B cell (primary cell): Measurements from ENCODE around the gene TEX19. TPM values are rescaled to one million over a fixed set of nuclear protein-coding genes. Genes with fewer than 3 reads are reported as not detected.

Experiments used
- ATAC-seq: fragments of 200-7000 bp; cut with Tn5 transposase; one replicate; pipeline ENCODE4 v1.10.0; 2021; ENCODE audit warnings: low read depth, mild to moderate bottlenecking, moderate number of reproducible peaks, moderate library complexity
- CTCF ChIA-PET: fragments of 350-600 bp; sonication (Branson Sonifier 250); formaldehyde crosslinking; loops from one replicate; lab custom pipeline; 2021; ENCODE audit warnings: antibody characterized with exemption, inconsistent platforms; lab: Charles Lee
- POLR2A ChIA-PET: fragments of 350-600 bp; sonication (Branson Sonifier 250); formaldehyde crosslinking; loops from one replicate; lab custom pipeline; 2021; ENCODE audit warnings: antibody characterized with exemption; lab: Charles Lee
- DNase-seq: peaks from one replicate; pipeline ENCODE4 v3.0.0; 2013
- H2AFZ ChIP-seq: 2 replicates; pipeline ENCODE4 v1.6.1; 2012; ENCODE audit warnings: mild to moderate bottlenecking, low read depth, low read length; ENCODE audit not compliant: insufficient read depth, poor library complexity, severe bottlenecking
- H3K27ac ChIP-seq, 2 donors: 1 replicate in 1 of 2; 2 replicates in 1 of 2; pipeline ENCODE4 v1.5.1; 2012 to 2013; ENCODE audit warnings: low read length in 2 of 2, mild to moderate bottlenecking in 2 of 2, moderate library complexity in 1 of 2
- H3K27me3 ChIP-seq, 4 experiments: fragments of 200-600 bp in 1 of 4; sonication (generic) in 1 of 4; replicated peaks in 1 of 4; 1 replicate in 2 of 4; 2 replicates in 2 of 4; pipeline versions ENCODE4 v1.6.1 to v1.7.0; 2013 to 2016; ENCODE audit warnings: low read length in 3 of 4, mild to moderate bottlenecking in 2 of 4, mixed read lengths in 1 of 4, moderate library complexity in 1 of 4; ENCODE audit not compliant: insufficient read depth in 4 of 4, control insufficient read depth in 3 of 4; ENCODE audit errors: control extremely low read depth in 1 of 4
- H3K36me3 ChIP-seq, 2 experiments: replicated peaks in 1 of 2; 1 replicate in 1 of 2; 2 replicates in 1 of 2; pipeline versions ENCODE4 v1.6.1 to v1.7.1; 2013; ENCODE audit warnings: low read length in 1 of 2; ENCODE audit not compliant: insufficient read depth in 2 of 2, control insufficient read depth in 1 of 2; ENCODE audit errors: control extremely low read depth in 1 of 2, extremely low read depth in 1 of 2
- H3K4me1 ChIP-seq, 2 donors: fragments of 200-600 bp in 1 of 2; sonication (generic) in 1 of 2; 1 replicate in 1 of 2; 2 replicates in 1 of 2; pipeline versions ENCODE4 v1.5.1 to v1.6.1; 2013 to 2017; ENCODE audit warnings: low read length in 2 of 2; ENCODE audit not compliant: control insufficient read depth in 2 of 2, insufficient read depth in 2 of 2
- H3K4me2 ChIP-seq: replicated peaks from 2 replicates; pipeline ENCODE3; 2012; ENCODE audit warnings: mild to moderate bottlenecking, low read depth, low read length; ENCODE audit not compliant: poor library complexity, severe bottlenecking
- H3K4me3 ChIP-seq, 5 experiments: fragments of 200-600 bp in 1 of 5; sonication (generic) in 1 of 5; 1 replicate in 3 of 5; 2 replicates in 2 of 5; pipeline versions ENCODE4 v1.5.1 to v1.7.0; 2011 to 2016; ENCODE audit warnings: low read length in 4 of 5, mild to moderate bottlenecking in 4 of 5, low read depth in 2 of 5, control low read depth in 1 of 5, moderate library complexity in 1 of 5; ENCODE audit not compliant: insufficient read depth in 1 of 5; ENCODE audit errors: control extremely low read depth in 1 of 5, extremely low read depth in 1 of 5
- H3K79me2 ChIP-seq: fragments of 200-600 bp; sonication (generic); one replicate; pipeline ENCODE4 v1.6.0; 2016; ENCODE audit warnings: low read length; ENCODE audit not compliant: control insufficient read depth, insufficient read depth
- H3K9ac ChIP-seq: fragments of 200-600 bp; sonication (generic); 2 replicates; pipeline ENCODE4 v1.6.1; 2017; ENCODE audit warnings: mild to moderate bottlenecking, low read length, moderate library complexity
- H3K9me3 ChIP-seq, 3 donors: one replicate each; pipeline versions ENCODE4 v1.6.1 to v1.7.1; 2013; ENCODE audit warnings: low read length in 2 of 3; ENCODE audit not compliant: control insufficient read depth in 2 of 3, insufficient read depth in 1 of 3; ENCODE audit errors: control extremely low read depth in 1 of 3
- H4K20me1 ChIP-seq: 2 replicates; pipeline ENCODE4 v1.6.0; 2012; ENCODE audit warnings: mild to moderate bottlenecking, low read length; ENCODE audit not compliant: insufficient read depth, control insufficient read depth, poor library complexity, severe bottlenecking
- H3K27ac Mint-ChIP-seq: one replicate; pipeline ENCODE4 v1.8.0; 2021; ENCODE audit warnings: mixed read lengths
- H3K27me3 Mint-ChIP-seq: one replicate; pipeline ENCODE4 v1.8.0; 2021; ENCODE audit warnings: mixed read lengths
- H3K4me1 Mint-ChIP-seq: one replicate; pipeline ENCODE4 v1.8.0; 2021; ENCODE audit warnings: mixed read lengths
- H3K4me3 Mint-ChIP-seq: one replicate; pipeline ENCODE4 v1.8.0; 2021; ENCODE audit warnings: mixed read lengths
- H3K9me3 Mint-ChIP-seq: one replicate; pipeline ENCODE4 v1.8.0; 2022; ENCODE audit warnings: mixed read lengths; ENCODE audit not compliant: insufficient read depth
- CTCF ChIP-seq: fragments of 200-600 bp; IDR thresholded peaks from one replicate; pipeline ENCODE4 v1.8.0; 2022; ENCODE audit warnings: antibody characterized with exemption, mild to moderate bottlenecking
- EZH2 ChIP-seq: IDR thresholded peaks from 2 replicates; pipeline ENCODE4 v1.6.1; 2012; ENCODE audit warnings: borderline replicate concordance, low read depth, mild to moderate bottlenecking, moderate library complexity, low read length; ENCODE audit not compliant: insufficient read depth, poor library complexity, severe bottlenecking
- WGBS: methylation state at CpG from one replicate; pipeline ENCODE4 v1.1.5; 2013; ENCODE audit warnings: missing lambda C conversion rate; ENCODE audit not compliant: insufficient coverage; 5-methylcytosine and 5-hydroxymethylcytosine counted together
- intact Hi-C: fragments of 100-400 bp; cut with micrococcal nuclease; formaldehyde crosslinking; loops from one replicate; pipeline ENCODE4 v1.10.0; 2022
- polyA plus RNA-seq: library from polyadenylated mRNA; depleted of rRNA; stranded (reverse); fragments of >200 nt; gene quantifications from 2 replicates; pipeline ENCODE4 v1.2.3, GENCODE V29; 2012
- total RNA-seq, 2 donors: library from RNA; stranded (reverse); fragments of 120-200 nt in 1 of 2; gene quantifications; 1 replicate in 1 of 2; 2 replicates in 1 of 2; pipeline versions ENCODE4 v1.2.3 to v1.2.4, GENCODE V29; 2013 to 2022

Gene TEX19
- total and polyA plus RNA-seq, 2 donors (not counting 1 experiment from before 2014, with no cell fraction given), result not detected

GRCh38 chr17:82407255-82407654 lies 48.2 kb downstream of the TEX19 start:
- Mint-ChIP-seq H3K27me3 (no peaks in the 10 kb centered on the region), H3K4me1 (peaks cover 8% of the 10 kb centered on the region), H3K4me3 (no peak overlapping the region), H3K27ac (no peak overlapping the region), H3K9me3 (no peaks in the 10 kb centered on the region)
- Histone ChIP-seq H3K79me2 (peaks cover 22% of the 10 kb centered on the region), H3K9me3 (no peaks in the 10 kb centered on the region), H4K20me1 (peaks cover 14% of the 10 kb centered on the region), H2AFZ (no peak overlapping the region), H3K4me3 (no peak overlapping the region), H3K9ac (no peak overlapping the region), H3K4me1 (peaks cover 4 to 11% of the 10 kb centered on the region in 2 donors), H3K27ac (no peak overlapping the region), H3K36me3 (peaks cover 2 to 26% of the 10 kb centered on the region in 2 experiments), H3K4me2 (no peak overlapping the region), H3K27me3 (no peaks in the 10 kb centered on the region)
- no peak for ATAC-seq
- DNase-seq, result no peak
- 52% methylated on average over 13 of the region's 13 CpGs for WGBS
- ChIA-PET CTCF (interaction anchor here (0.8 kb wide), 1 partner anchor 10 kb away, joined by 3 read pairs; no protein-coding TSS in a partner anchor), POLR2A (no interaction called here)
- intact Hi-C loops, result no loop called here
- TF ChIP-seq EZH2 (no peak), CTCF (no peak)

GRCh38 chr17:82408288-82408937 lies 49.4 kb downstream of the TEX19 start:
- H3K9me3 Mint-ChIP-seq, result no peaks in the 10 kb centered on the region
- Histone ChIP-seq H3K4me2 (no peak overlapping the region), H2AFZ (no peak overlapping the region), H3K9ac (no peak overlapping the region), H3K79me2 (peaks cover 29% of the 10 kb centered on the region), H3K4me1 (peaks cover 4 to 11% of the 10 kb centered on the region in 2 donors), H3K27me3 (no peaks in the 10 kb centered on the region), H3K36me3 (peaks cover 0 to 23% of the 10 kb centered on the region in 2 experiments), H3K27ac (no peak overlapping the region), H4K20me1 (peaks cover 26% of the 10 kb centered on the region), H3K9me3 (no peaks in the 10 kb centered on the region), H3K4me3 (no peak overlapping the region)
- H3K4me3 Mint-ChIP-seq, result no peak overlapping the region
- intact Hi-C loops, result no loop called here
- CTCF ChIA-PET, result no interaction called here
- H3K27me3 Mint-ChIP-seq, result no peaks in the 10 kb centered on the region
- 98% methylated on average over 14 of the region's 15 CpGs for WGBS
- POLR2A ChIA-PET, result interaction anchor here (0.6 kb wide), 1 partner anchor 138 kb away, joined by 4 read pairs; no protein-coding TSS in a partner anchor
- H3K27ac Mint-ChIP-seq, result no peak overlapping the region
- no peak for DNase-seq
- H3K4me1 Mint-ChIP-seq, result peaks cover 10% of the 10 kb centered on the region
- TF ChIP-seq EZH2 (no peak), CTCF (no peak)
- ATAC-seq, result no peak
